WTC11 (cell line): ENCODE results near the gene CAMK2G. TPM values are rescaled to one million over a fixed set of nuclear protein-coding genes. Genes with fewer than 3 reads are reported as not detected.

Experiments used
- ATAC-seq: fragments of 200-7000 bp; cut with Tn5 transposase; 2 replicates; pipeline ENCODE4 v1.10.0; 2021; ENCODE audit warnings: mild to moderate bottlenecking, moderate library complexity
- CTCF ChIA-PET: fragments of 300-600 bp; sonication (Branson Sonifier 250); formaldehyde crosslinking; loops from one replicate; lab custom pipeline; 2021; ENCODE audit warnings: antibody characterized with exemption; lab: Charles Lee
- POLR2A ChIA-PET: fragments of 350-600 bp; sonication (Branson Sonifier 250); formaldehyde crosslinking; loops from one replicate; lab custom pipeline; 2021; ENCODE audit warnings: antibody characterized with exemption; lab: Charles Lee
- DNase-seq: peaks from one replicate; pipeline ENCODE4 v3.0.0; 2021; ENCODE audit warnings: low spot score
- H3K27ac Mint-ChIP-seq: 2 replicates; pipeline ENCODE4 v1.8.0; 2021; ENCODE audit warnings: mixed read lengths
- H3K27me3 Mint-ChIP-seq: 2 replicates; pipeline ENCODE4 v1.8.0; 2021; ENCODE audit warnings: low read depth, mild to moderate bottlenecking, moderate library complexity, mixed read lengths
- H3K36me3 Mint-ChIP-seq: 2 replicates; pipeline ENCODE4 v1.8.0; 2021; ENCODE audit warnings: mixed read lengths
- H3K4me1 Mint-ChIP-seq: 2 replicates; pipeline ENCODE4 v1.8.0; 2022; ENCODE audit warnings: mixed read lengths
- H3K4me3 Mint-ChIP-seq: 2 replicates; pipeline ENCODE4 v1.8.0; 2021; ENCODE audit warnings: mild to moderate bottlenecking, moderate library complexity, mixed read lengths
- H3K9me3 Mint-ChIP-seq: 2 replicates; pipeline ENCODE4 v1.8.0; 2021; ENCODE audit warnings: mixed read lengths
- CBFB ChIP-seq: sonication (generic); formaldehyde crosslinking; IDR thresholded peaks from 2 replicates; pipeline ENCODE4 v1.8.1; 2022; ENCODE audit warnings: mild to moderate bottlenecking, low read depth, missing genetic modification reagents
- CDX4 ChIP-seq: fragments of 250-450 bp; sonication (Bioruptor Pico); IDR thresholded peaks from 2 replicates; pipeline ENCODE4 v1.9.0; 2021; ENCODE audit warnings: moderate library complexity, mild to moderate bottlenecking, inconsistent platforms, borderline replicate concordance
- ETV6 ChIP-seq: sonication (generic); formaldehyde crosslinking; IDR thresholded peaks from 2 replicates; pipeline ENCODE4 v1.8.1; 2022; ENCODE audit warnings: mild to moderate bottlenecking, missing genetic modification reagents
- MXD4 ChIP-seq: fragments of 250-450 bp; sonication (Bioruptor Pico); IDR thresholded peaks from 2 replicates; pipeline ENCODE4 v1.8.0; 2021; ENCODE audit warnings: mild to moderate bottlenecking, moderate library complexity, borderline replicate concordance
- RORB ChIP-seq: fragments of 250-450 bp; sonication (Bioruptor Pico); IDR thresholded peaks from 2 replicates; pipeline ENCODE4 v1.9.0; 2021; ENCODE audit warnings: mild to moderate bottlenecking
- STAT6 ChIP-seq: sonication (generic); formaldehyde crosslinking; conservative IDR thresholded peaks from 2 replicates; pipeline ENCODE4 v1.8.1; 2023; ENCODE audit warnings: mild to moderate bottlenecking, low read depth, missing genetic modification reagents, moderate library complexity
- TEAD4 ChIP-seq: sonication (generic); formaldehyde crosslinking; IDR thresholded peaks from 2 replicates; pipeline ENCODE4 v1.8.0; 2022; ENCODE audit warnings: mild to moderate bottlenecking, missing genetic modification reagents
- ZNF121 ChIP-seq: sonication (generic); formaldehyde crosslinking; IDR thresholded peaks from 2 replicates; pipeline ENCODE4 v1.8.0; 2023; ENCODE audit warnings: missing genetic modification reagents
- ZNF138 ChIP-seq: sonication (generic); formaldehyde crosslinking; conservative IDR thresholded peaks from 2 replicates; pipeline ENCODE4 v1.8.1; 2022; ENCODE audit warnings: mild to moderate bottlenecking, moderate library complexity, missing genetic modification reagents
- ZNF232 ChIP-seq: sonication (generic); formaldehyde crosslinking; IDR thresholded peaks from 2 replicates; pipeline ENCODE4 v1.8.0; 2022; ENCODE audit warnings: mild to moderate bottlenecking, missing genetic modification reagents
- total RNA-seq: library from RNA; stranded (reverse); gene quantifications from 3 replicates; pipeline ENCODE4 v1.2.3, GENCODE V29; 2021
- TF ChIP-seq, protein P1 (sequence below): fragments of 200-600 bp; IDR thresholded peaks from 2 replicates; pipeline ENCODE4 v1.8.0; 2022; ENCODE audit warnings: antibody characterized with exemption
- TF ChIP-seq, protein P2 (sequence below): sonication (generic); formaldehyde crosslinking; IDR thresholded peaks from 2 replicates; pipeline ENCODE4 v1.8.1; 2022; ENCODE audit warnings: missing genetic modification reagents, borderline replicate concordance
- TF ChIP-seq, protein P3 (sequence below): fragments of 250-450 bp; sonication (Bioruptor Pico); IDR thresholded peaks from 2 replicates; pipeline ENCODE4 v1.9.0; 2021; ENCODE audit warnings: mild to moderate bottlenecking, borderline replicate concordance
- TF ChIP-seq, protein P4 (sequence below): sonication (generic); formaldehyde crosslinking; IDR thresholded peaks from 2 replicates; pipeline ENCODE4 v1.8.0; 2022; ENCODE audit warnings: mild to moderate bottlenecking, missing genetic modification reagents
- TF ChIP-seq, protein P5 (sequence below): sonication (generic); formaldehyde crosslinking; IDR thresholded peaks from 2 replicates; pipeline ENCODE4 v1.8.1; 2022; ENCODE audit warnings: mild to moderate bottlenecking, moderate library complexity, missing genetic modification reagents

CAMK2G gene
- total RNA-seq, 1 experiment from 2014 or later: 34.9 TPM

DNA sequence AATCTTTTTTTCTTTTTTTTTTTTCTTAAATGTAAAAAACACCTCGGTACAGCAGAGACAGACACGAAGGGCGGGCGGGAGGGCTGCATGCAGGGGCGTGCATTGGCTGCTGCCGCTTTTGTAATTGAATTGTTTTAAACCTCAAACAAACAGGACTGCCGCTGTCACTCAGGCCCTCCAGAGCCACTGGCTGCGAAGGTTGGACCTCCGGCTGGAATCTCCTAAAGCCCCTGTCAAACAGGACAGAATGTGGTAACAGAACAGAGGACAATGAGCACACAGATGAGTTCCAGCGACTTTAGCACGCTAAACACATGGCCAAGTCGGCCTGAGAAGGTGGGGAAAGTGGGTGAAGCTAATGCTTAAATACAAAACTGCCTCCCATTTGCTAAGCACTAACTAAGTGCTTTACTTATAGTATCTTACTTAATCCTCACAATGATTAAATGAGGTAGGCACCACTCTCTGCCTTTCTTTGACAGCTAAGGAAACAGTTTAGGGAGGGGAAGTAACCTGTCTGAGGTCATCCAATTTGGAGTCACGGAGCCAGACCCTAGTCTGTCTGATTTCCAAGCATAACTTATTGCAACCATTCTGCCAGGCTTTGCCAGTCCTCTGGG is 60.0 kb downstream of the CAMK2G start (continued):
- TF ChIP-seq, protein P1, sequence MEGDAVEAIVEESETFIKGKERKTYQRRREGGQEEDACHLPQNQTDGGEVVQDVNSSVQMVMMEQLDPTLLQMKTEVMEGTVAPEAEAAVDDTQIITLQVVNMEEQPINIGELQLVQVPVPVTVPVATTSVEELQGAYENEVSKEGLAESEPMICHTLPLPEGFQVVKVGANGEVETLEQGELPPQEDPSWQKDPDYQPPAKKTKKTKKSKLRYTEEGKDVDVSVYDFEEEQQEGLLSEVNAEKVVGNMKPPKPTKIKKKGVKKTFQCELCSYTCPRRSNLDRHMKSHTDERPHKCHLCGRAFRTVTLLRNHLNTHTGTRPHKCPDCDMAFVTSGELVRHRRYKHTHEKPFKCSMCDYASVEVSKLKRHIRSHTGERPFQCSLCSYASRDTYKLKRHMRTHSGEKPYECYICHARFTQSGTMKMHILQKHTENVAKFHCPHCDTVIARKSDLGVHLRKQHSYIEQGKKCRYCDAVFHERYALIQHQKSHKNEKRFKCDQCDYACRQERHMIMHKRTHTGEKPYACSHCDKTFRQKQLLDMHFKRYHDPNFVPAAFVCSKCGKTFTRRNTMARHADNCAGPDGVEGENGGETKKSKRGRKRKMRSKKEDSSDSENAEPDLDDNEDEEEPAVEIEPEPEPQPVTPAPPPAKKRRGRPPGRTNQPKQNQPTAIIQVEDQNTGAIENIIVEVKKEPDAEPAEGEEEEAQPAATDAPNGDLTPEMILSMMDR: no peak
- TF ChIP-seq ZNF138 (no peak), STAT6 (CRISPR knock-in tag) (no peak), TEAD4 (no peak), ZNF121 (CRISPR knock-in tag) (no peak), ZNF232 (CRISPR knock-in tag) (no peak)
- TF ChIP-seq, protein P2, sequence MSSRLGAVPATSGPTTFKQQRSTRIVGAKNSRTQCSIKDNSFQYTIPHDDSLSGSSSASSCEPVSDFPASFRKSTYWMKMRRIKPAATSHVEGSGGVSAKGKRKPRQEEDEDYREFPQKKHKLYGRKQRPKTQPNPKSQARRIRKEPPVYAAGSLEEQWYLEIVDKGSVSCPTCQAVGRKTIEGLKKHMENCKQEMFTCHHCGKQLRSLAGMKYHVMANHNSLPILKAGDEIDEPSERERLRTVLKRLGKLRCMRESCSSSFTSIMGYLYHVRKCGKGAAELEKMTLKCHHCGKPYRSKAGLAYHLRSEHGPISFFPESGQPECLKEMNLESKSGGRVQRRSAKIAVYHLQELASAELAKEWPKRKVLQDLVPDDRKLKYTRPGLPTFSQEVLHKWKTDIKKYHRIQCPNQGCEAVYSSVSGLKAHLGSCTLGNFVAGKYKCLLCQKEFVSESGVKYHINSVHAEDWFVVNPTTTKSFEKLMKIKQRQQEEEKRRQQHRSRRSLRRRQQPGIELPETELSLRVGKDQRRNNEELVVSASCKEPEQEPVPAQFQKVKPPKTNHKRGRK (CRISPR knock-in tag): no peak
- TF ChIP-seq, protein P3, sequence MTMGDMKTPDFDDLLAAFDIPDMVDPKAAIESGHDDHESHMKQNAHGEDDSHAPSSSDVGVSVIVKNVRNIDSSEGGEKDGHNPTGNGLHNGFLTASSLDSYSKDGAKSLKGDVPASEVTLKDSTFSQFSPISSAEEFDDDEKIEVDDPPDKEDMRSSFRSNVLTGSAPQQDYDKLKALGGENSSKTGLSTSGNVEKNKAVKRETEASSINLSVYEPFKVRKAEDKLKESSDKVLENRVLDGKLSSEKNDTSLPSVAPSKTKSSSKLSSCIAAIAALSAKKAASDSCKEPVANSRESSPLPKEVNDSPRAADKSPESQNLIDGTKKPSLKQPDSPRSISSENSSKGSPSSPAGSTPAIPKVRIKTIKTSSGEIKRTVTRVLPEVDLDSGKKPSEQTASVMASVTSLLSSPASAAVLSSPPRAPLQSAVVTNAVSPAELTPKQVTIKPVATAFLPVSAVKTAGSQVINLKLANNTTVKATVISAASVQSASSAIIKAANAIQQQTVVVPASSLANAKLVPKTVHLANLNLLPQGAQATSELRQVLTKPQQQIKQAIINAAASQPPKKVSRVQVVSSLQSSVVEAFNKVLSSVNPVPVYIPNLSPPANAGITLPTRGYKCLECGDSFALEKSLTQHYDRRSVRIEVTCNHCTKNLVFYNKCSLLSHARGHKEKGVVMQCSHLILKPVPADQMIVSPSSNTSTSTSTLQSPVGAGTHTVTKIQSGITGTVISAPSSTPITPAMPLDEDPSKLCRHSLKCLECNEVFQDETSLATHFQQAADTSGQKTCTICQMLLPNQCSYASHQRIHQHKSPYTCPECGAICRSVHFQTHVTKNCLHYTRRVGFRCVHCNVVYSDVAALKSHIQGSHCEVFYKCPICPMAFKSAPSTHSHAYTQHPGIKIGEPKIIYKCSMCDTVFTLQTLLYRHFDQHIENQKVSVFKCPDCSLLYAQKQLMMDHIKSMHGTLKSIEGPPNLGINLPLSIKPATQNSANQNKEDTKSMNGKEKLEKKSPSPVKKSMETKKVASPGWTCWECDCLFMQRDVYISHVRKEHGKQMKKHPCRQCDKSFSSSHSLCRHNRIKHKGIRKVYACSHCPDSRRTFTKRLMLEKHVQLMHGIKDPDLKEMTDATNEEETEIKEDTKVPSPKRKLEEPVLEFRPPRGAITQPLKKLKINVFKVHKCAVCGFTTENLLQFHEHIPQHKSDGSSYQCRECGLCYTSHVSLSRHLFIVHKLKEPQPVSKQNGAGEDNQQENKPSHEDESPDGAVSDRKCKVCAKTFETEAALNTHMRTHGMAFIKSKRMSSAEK (CRISPR knock-in tag): no peak

GRCh38 chr10:73813333-73813732 is 61.0 kb downstream of the CAMK2G start:
- Mint-ChIP-seq H3K36me3 (peaks cover 11% of the 10 kb centered on the region; the same call in 1 of the 2 replicates), H3K4me1 (peaks cover 10% of the 10 kb centered on the region), H3K27me3 (no peaks in the 10 kb centered on the region), H3K9me3 (no peaks in the 10 kb centered on the region), H3K27ac (no peak overlapping the region), H3K4me3 (no peak overlapping the region)
- DNase-seq (no peak), ATAC-seq (no peak)
- CTCF ChIA-PET: interaction anchor here (0.9 to 4.0 kb wide), 2 partner anchors 13 to 66 kb away, joined by 4 to 15 read pairs; no protein-coding TSS in a partner anchor
- POLR2A ChIA-PET: no interaction called here
- TF ChIP-seq CBFB (CRISPR knock-in tag) (no peak), MXD4 (no peak), CDX4 (CRISPR knock-in tag) (no peak), RORB (CRISPR knock-in tag) (no peak), ETV6 (CRISPR knock-in tag) (no peak)
- TF ChIP-seq, protein P4, sequence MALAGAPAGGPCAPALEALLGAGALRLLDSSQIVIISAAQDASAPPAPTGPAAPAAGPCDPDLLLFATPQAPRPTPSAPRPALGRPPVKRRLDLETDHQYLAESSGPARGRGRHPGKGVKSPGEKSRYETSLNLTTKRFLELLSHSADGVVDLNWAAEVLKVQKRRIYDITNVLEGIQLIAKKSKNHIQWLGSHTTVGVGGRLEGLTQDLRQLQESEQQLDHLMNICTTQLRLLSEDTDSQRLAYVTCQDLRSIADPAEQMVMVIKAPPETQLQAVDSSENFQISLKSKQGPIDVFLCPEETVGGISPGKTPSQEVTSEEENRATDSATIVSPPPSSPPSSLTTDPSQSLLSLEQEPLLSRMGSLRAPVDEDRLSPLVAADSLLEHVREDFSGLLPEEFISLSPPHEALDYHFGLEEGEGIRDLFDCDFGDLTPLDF: no peak
- TF ChIP-seq, protein P5, sequence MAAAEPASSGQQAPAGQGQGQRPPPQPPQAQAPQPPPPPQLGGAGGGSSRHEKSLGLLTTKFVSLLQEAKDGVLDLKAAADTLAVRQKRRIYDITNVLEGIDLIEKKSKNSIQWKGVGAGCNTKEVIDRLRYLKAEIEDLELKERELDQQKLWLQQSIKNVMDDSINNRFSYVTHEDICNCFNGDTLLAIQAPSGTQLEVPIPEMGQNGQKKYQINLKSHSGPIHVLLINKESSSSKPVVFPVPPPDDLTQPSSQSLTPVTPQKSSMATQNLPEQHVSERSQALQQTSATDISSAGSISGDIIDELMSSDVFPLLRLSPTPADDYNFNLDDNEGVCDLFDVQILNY: no peak
